H9 (cell line): ENCODE results near the gene ACACB. TPM values are rescaled to one million over a fixed set of nuclear protein-coding genes. Genes with fewer than 3 reads are reported as not detected.
A peak's percentile ranks its signal among the peaks of the same experiment; 100 is the strongest.

Source experiments
- DNase-seq: peaks from one replicate; pipeline ENCODE4 v3.0.0-alpha.2; 2017
- H2AFZ ChIP-seq: one replicate; pipeline ENCODE4 v1.6.1; 2013; ENCODE audit warnings: mild to moderate bottlenecking, low read length, control low read depth, moderate library complexity
- H2AK5ac ChIP-seq: 2 replicates; pipeline ENCODE4 v1.6.1; 2013; ENCODE audit warnings: low read length, control low read depth, mixed read lengths; ENCODE audit not compliant: insufficient read length
- H2BK120ac ChIP-seq: one replicate; pipeline ENCODE4 v1.6.1; 2013; ENCODE audit warnings: low read depth, mild to moderate bottlenecking, low read length, control low read depth, inconsistent platforms; ENCODE audit not compliant: poor library complexity, severe bottlenecking
- H2BK12ac ChIP-seq: 2 replicates; pipeline ENCODE4 v1.6.1; 2013; ENCODE audit warnings: low read length, control low read depth, mixed read lengths, low read depth; ENCODE audit not compliant: insufficient read length
- H2BK15ac ChIP-seq: 2 replicates; pipeline ENCODE4 v1.6.1; 2013; ENCODE audit warnings: low read depth, low read length, control low read depth
- H2BK20ac ChIP-seq: one replicate; pipeline ENCODE4 v1.6.1; 2013; ENCODE audit warnings: low read depth, mild to moderate bottlenecking, low read length, control low read depth, inconsistent platforms; ENCODE audit not compliant: poor library complexity, severe bottlenecking
- H2BK5ac ChIP-seq: 2 replicates; pipeline ENCODE4 v1.6.1; 2013; ENCODE audit warnings: low read length, control low read depth, mixed read lengths; ENCODE audit not compliant: insufficient read length
- H3K14ac ChIP-seq: 2 replicates; pipeline ENCODE4 v1.6.1; 2013; ENCODE audit warnings: low read length, control low read depth; ENCODE audit not compliant: insufficient read depth
- H3K18ac ChIP-seq: 2 replicates; pipeline ENCODE4 v1.6.1; 2013; ENCODE audit warnings: low read depth, mild to moderate bottlenecking, mixed read lengths, low read length, control low read depth; ENCODE audit not compliant: insufficient read length
- H3K23ac ChIP-seq: 2 replicates; pipeline ENCODE4 v1.6.1; 2013; ENCODE audit warnings: low read length, control low read depth, mixed read lengths, low read depth; ENCODE audit not compliant: insufficient read length
- H3K23me2 ChIP-seq: 2 replicates; pipeline ENCODE4 v1.6.1; 2013; ENCODE audit warnings: low read depth, mild to moderate bottlenecking, mixed read lengths, low read length, control low read depth; ENCODE audit not compliant: insufficient read length, poor library complexity, severe bottlenecking
- H3K27ac ChIP-seq: 2 replicates; pipeline ENCODE4 v1.5.1; 2013; ENCODE audit warnings: low read length, control low read depth, mixed read lengths, low read depth; ENCODE audit not compliant: insufficient read length
- H3K27me3 ChIP-seq: 2 replicates; pipeline ENCODE4 v1.6.1; 2013; ENCODE audit warnings: low read length, control low read depth, inconsistent platforms; ENCODE audit not compliant: insufficient read depth
- H3K4ac ChIP-seq: 2 replicates; pipeline ENCODE4 v1.6.1; 2013; ENCODE audit warnings: low read depth, mild to moderate bottlenecking, control low read depth, inconsistent platforms, low read length, moderate library complexity
- H3K4me1 ChIP-seq: 2 replicates; pipeline ENCODE4 v1.6.1; 2013; ENCODE audit warnings: low read length, control low read depth, inconsistent platforms; ENCODE audit not compliant: insufficient read depth
- H3K4me2 ChIP-seq: 2 replicates; pipeline ENCODE4 v1.6.1; 2013; ENCODE audit warnings: low read length, control low read depth, mixed read lengths; ENCODE audit not compliant: insufficient read length, insufficient read depth
- H3K56ac ChIP-seq: 2 replicates; pipeline ENCODE4 v1.6.1; 2013; ENCODE audit warnings: low read depth, mild to moderate bottlenecking, mixed read lengths, low read length, control low read depth; ENCODE audit not compliant: insufficient read length
- H3K79me1 ChIP-seq: 2 replicates; pipeline ENCODE4 v1.6.1; 2013; ENCODE audit warnings: low read depth, mild to moderate bottlenecking, moderate library complexity, low read length, control low read depth, inconsistent platforms; ENCODE audit not compliant: insufficient read depth, poor library complexity, severe bottlenecking
- H3K79me2 ChIP-seq: 2 replicates; pipeline ENCODE4 v1.6.1; 2013; ENCODE audit warnings: low read length, control low read depth, inconsistent platforms; ENCODE audit not compliant: insufficient read depth
- H3K9ac ChIP-seq: 2 replicates; pipeline ENCODE4 v1.6.1; 2013; ENCODE audit warnings: low read length, control low read depth, mixed read lengths; ENCODE audit not compliant: insufficient read length; ENCODE audit errors: extremely low read depth
- H3K9me3 ChIP-seq: one replicate; pipeline ENCODE4 v1.6.1; 2013; ENCODE audit warnings: low read depth, low read length, inconsistent platforms; ENCODE audit not compliant: control insufficient read depth
- H3T11ph ChIP-seq: one replicate; pipeline ENCODE4 v1.6.1; 2013; ENCODE audit warnings: mild to moderate bottlenecking, low read length, control low read depth, inconsistent platforms
- H4K20me1 ChIP-seq: one replicate; pipeline ENCODE4 v1.6.1; 2013; ENCODE audit not compliant: control insufficient read depth, insufficient read length, insufficient read depth
- H4K5ac ChIP-seq: 2 replicates; pipeline ENCODE4 v1.6.1; 2013; ENCODE audit warnings: low read depth, mild to moderate bottlenecking, mixed read lengths, low read length, control low read depth; ENCODE audit not compliant: insufficient read length
- H4K8ac ChIP-seq: replicated peaks from 2 replicates; pipeline ENCODE4 v1.6.1; 2013; ENCODE audit warnings: low read length, control low read depth, mixed read lengths, low read depth; ENCODE audit not compliant: insufficient read length
- H4K91ac ChIP-seq: 2 replicates; pipeline ENCODE4 v1.6.1; 2013; ENCODE audit warnings: low read depth, mild to moderate bottlenecking, moderate library complexity, mixed read lengths, low read length, control low read depth; ENCODE audit not compliant: insufficient read length
- H3K27ac Mint-ChIP-seq, 3 experiments: 2 replicates in 2 of 3; 3 replicates in 1 of 3; pipeline ENCODE4 v1.8.0; 2020 to 2021; ENCODE audit warnings: mixed read lengths in 3 of 3, mild to moderate bottlenecking in 1 of 3, moderate library complexity in 1 of 3
- H3K27me3 Mint-ChIP-seq: 2 replicates; pipeline ENCODE4 v1.8.0; 2021; ENCODE audit warnings: low read depth, mild to moderate bottlenecking, moderate library complexity, mixed read lengths
- H3K36me3 Mint-ChIP-seq, 3 experiments: 2 replicates in 2 of 3; 3 replicates in 1 of 3; pipeline ENCODE4 v1.8.0; 2020 to 2021; ENCODE audit warnings: low read depth in 3 of 3, mixed read lengths in 3 of 3; ENCODE audit not compliant: insufficient read depth in 1 of 3
- H3K4me1 Mint-ChIP-seq, 2 experiments: 2 replicates each; pipeline ENCODE4 v1.8.0; 2020; ENCODE audit warnings: mixed read lengths in 2 of 2
- H3K4me3 Mint-ChIP-seq, 2 experiments: 2 replicates in 1 of 2; 3 replicates in 1 of 2; pipeline ENCODE4 v1.8.0; 2020 to 2021; ENCODE audit warnings: mild to moderate bottlenecking in 2 of 2, mixed read lengths in 2 of 2, moderate library complexity in 1 of 2
- H3K9me3 Mint-ChIP-seq, 2 experiments: 2 replicates in 1 of 2; 3 replicates in 1 of 2; pipeline ENCODE4 v1.8.0; 2020; ENCODE audit warnings: mild to moderate bottlenecking in 2 of 2, mixed read lengths in 2 of 2, moderate library complexity in 1 of 2
- CTCF ChIP-seq: fragments of 200-600 bp; sonication (generic); conservative IDR thresholded peaks from 3 replicates; pipeline ENCODE4 v1.8.0; 2021; ENCODE audit warnings: antibody characterized with exemption, mild to moderate bottlenecking
- WGBS: extraction: QIAGEN DNeasy Blood & Tissue Kit; methylation state at CpG from one replicate; pipeline ENCODE4 v1.1.7; 2013; ENCODE audit warnings: missing lambda C conversion rate, low lambda C conversion rate, mixed read lengths; ENCODE audit not compliant: insufficient read length; ENCODE audit errors: extremely low coverage; 5-methylcytosine and 5-hydroxymethylcytosine counted together
- total RNA-seq: library from RNA; stranded (reverse); gene quantifications from 2 replicates; pipeline ENCODE4 v1.2.1, GENCODE V29; 2021

Gene ACACB
- total RNA-seq, 1 experiment from 2014 or later = 14.2 TPM

- Histone ChIP-seq H2BK5ac (no peak overlapping the region), H3K4me2 (no peak overlapping the region), H4K8ac (no peak overlapping the region), H2AFZ (no peak overlapping the region), H3K4ac (no peak overlapping the region), H3T11ph (no peak overlapping the region), H3K23me2 (no peaks in the 10 kb centered on the region), H3K4me1 (peaks cover 6% of the 10 kb centered on the region), H3K27ac (no peak overlapping the region), H2BK15ac (no peak overlapping the region), H4K91ac (no peak overlapping the region), H3K79me2 (no peaks in the 10 kb centered on the region), H3K56ac (no peak overlapping the region), H3K18ac (no peak overlapping the region), H3K27me3 (no peaks in the 10 kb centered on the region), H2AK5ac (no peak overlapping the region), H2BK12ac (no peak overlapping the region), H4K5ac (no peak overlapping the region), H4K20me1 (no peaks in the 10 kb centered on the region), H3K23ac (no peak overlapping the region), H2BK120ac (no peak overlapping the region), H3K9ac (peak overlapping the region; percentile 2), H3K9me3 (no peaks in the 10 kb centered on the region), H3K79me1 (no peaks in the 10 kb centered on the region), H2BK20ac (no peak overlapping the region), H3K14ac (no peak overlapping the region)
- Mint-ChIP-seq H3K4me3 (no peak overlapping the region), H3K4me1 (peaks cover 6 to 8% of the 10 kb centered on the region in 2 experiments), H3K36me3 (no peaks in the 10 kb centered on the region; a peak in 1 of 7 replicates), H3K9me3 (no peaks in the 10 kb centered on the region), H3K27me3 (no peaks in the 10 kb centered on the region; the same call in 1 of the 2 replicates), H3K27ac (no peak overlapping the region)
- TF ChIP-seq CTCF = no peak
- DNase-seq = no peak
- WGBS = no CpG with 5 or more reads among the region's 7 CpGs
These were observed 9.4 kb downstream of the ACACB start for GRCh38 chr12:109125791-109126190.
